SK-N-MC (cell line): ENCODE measurements around the gene KAT6B.

Experiments used
- DNase-seq: peaks from one replicate; pipeline ENCODE4 v3.0.0-alpha.2; 2011; ENCODE audit warnings: low read depth, low spot score
- H3K27ac ChIP-seq: fragments of 200-600 bp; sonication (generic); 2 replicates; pipeline ENCODE4 v1.5.1; 2016; ENCODE audit warnings: mixed run types
- H3K36me3 ChIP-seq: fragments of 200-600 bp; sonication (generic); 2 replicates; pipeline ENCODE4 v1.6.1; 2017; ENCODE audit warnings: antibody characterized with exemption, low read length, mixed read lengths; ENCODE audit not compliant: insufficient read depth
- H3K4me3 ChIP-seq: fragments of 200-600 bp; sonication (generic); 2 replicates; pipeline ENCODE4 v1.5.1; 2016
- H3K9ac ChIP-seq: fragments of 200-600 bp; sonication (generic); 2 replicates; pipeline ENCODE4 v1.8.0; 2017; ENCODE audit warnings: mixed run types, mixed read lengths; ENCODE audit not compliant: insufficient read length
- H3K9me3 ChIP-seq: fragments of 200-600 bp; sonication (generic); 2 replicates; pipeline ENCODE4 v1.6.1; 2017; ENCODE audit warnings: low read depth, mild to moderate bottlenecking, antibody characterized with exemption, low read length, moderate library complexity, mixed read lengths
- EZH2 ChIP-seq: fragments of 200-600 bp; sonication (generic); IDR thresholded peaks from one replicate; pipeline ENCODE4 v1.6.1; 2017; ENCODE audit warnings: antibody characterized with exemption
- FOXP2 ChIP-seq: optimal IDR thresholded peaks from 2 replicates; pipeline ENCODE3; 2011; ENCODE audit warnings: mild to moderate bottlenecking, moderate library complexity; ENCODE audit not compliant: insufficient read depth; ENCODE audit errors: extremely low read length, control extremely low read depth
- POLR2AphosphoS5 ChIP-seq: IDR thresholded peaks from 2 replicates; pipeline ENCODE4 v1.6.1; 2012; ENCODE audit warnings: mild to moderate bottlenecking, low read depth, low read length, borderline replicate concordance

Gene KAT6B

GRCh38 chr10:74794531-74794930 lies 31.9 kb upstream of the KAT6B start:
- TF ChIP-seq FOXP2, result no peak
- TF ChIP-seq POLR2AphosphoS5, result no peak
- no peak for TF ChIP-seq EZH2
- no peak overlapping the region for H3K27ac ChIP-seq
- no peaks in the 10 kb centered on the region for H3K9me3 ChIP-seq
- H3K4me3 ChIP-seq, result no peak overlapping the region
- no peak overlapping the region for H3K9ac ChIP-seq
- DNase-seq, result no peak
- H3K36me3 ChIP-seq, result no peaks in the 10 kb centered on the region

GRCh38 chr10:74797550-74797949 lies 28.9 kb upstream of the KAT6B start:
- no peak for DNase-seq
- TF ChIP-seq EZH2, result no peak
- no peak for TF ChIP-seq FOXP2
- no peak for TF ChIP-seq POLR2AphosphoS5

DNA sequence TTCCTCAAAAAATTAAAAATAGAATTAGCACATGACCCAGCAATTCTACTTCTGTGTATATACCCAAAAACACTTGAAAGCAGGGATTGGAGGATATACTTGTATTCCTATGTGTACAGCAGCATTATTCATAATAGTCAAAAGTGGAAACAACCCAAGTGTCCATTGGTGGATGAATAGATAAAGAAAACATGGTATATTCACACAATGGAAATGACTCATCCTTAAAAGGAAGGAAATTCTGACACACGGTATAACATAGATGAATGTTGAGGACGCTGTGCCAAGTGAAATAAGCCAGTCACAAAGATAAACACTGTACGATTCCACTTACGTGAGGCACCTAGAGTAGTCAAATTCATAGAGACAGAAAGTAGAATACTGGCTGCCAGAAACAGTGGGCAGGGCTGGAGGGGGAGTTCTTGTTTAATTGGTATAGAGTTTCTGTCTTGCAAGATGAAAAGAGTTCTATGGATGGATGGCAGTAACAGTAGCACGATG lies 26.6 kb upstream of the KAT6B start:
- no peak overlapping the region for H3K9ac ChIP-seq
- DNase-seq, result no peak

More at GRCh38 chr10:74797550-74797949, 28.9 kb upstream of the KAT6B start:
- Histone ChIP-seq H3K36me3 (no peaks in the 10 kb centered on the region), H3K9ac (no peak overlapping the region), H3K9me3 (no peaks in the 10 kb centered on the region), H3K4me3 (no peak overlapping the region), H3K27ac (no peak overlapping the region)

DNA sequence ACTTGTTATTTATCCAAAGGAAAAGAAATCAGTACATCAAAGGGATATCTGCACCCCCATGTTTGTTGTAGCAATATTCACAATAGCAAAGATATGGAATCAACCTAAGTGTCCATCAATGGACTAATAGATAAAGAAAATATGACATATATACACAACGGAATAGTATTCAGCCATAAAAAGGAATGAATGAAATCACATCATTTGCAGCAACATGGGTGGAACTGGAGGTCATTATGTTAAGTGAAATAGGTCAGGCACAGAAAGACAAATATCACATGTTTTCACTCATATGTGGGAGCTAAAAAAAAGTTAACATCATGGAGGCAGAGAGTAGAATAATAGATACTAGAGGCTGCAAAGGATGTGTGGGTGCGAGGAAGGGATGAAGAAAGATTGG lies 25.0 kb upstream of the KAT6B start:
- TF ChIP-seq POLR2AphosphoS5, result no peak
- TF ChIP-seq FOXP2, result no peak
- TF ChIP-seq EZH2, result no peak
- no peak overlapping the region for H3K27ac ChIP-seq

More for the DNA sequence above, 26.6 kb upstream of the KAT6B start:
- Histone ChIP-seq H3K4me3 (no peak overlapping the region), H3K9me3 (no peaks in the 10 kb centered on the region), H3K27ac (no peak overlapping the region), H3K36me3 (no peaks in the 10 kb centered on the region)
- TF ChIP-seq EZH2 (no peak), POLR2AphosphoS5 (no peak), FOXP2 (no peak)

GRCh38 chr10:74808501-74808900 lies 17.9 kb upstream of the KAT6B start:
- Histone ChIP-seq H3K36me3 (no peaks in the 10 kb centered on the region), H3K9ac (no peak overlapping the region), H3K27ac (no peak overlapping the region), H3K4me3 (no peak overlapping the region), H3K9me3 (no peaks in the 10 kb centered on the region)
- no peak for DNase-seq
- TF ChIP-seq POLR2AphosphoS5 (no peak), FOXP2 (no peak), EZH2 (no peak)

More for the DNA sequence above, 25.0 kb upstream of the KAT6B start:
- no peak overlapping the region for H3K4me3 ChIP-seq
- no peak for DNase-seq
- no peaks in the 10 kb centered on the region for H3K9me3 ChIP-seq
- no peak overlapping the region for H3K9ac ChIP-seq
- no peaks in the 10 kb centered on the region for H3K36me3 ChIP-seq

DNA sequence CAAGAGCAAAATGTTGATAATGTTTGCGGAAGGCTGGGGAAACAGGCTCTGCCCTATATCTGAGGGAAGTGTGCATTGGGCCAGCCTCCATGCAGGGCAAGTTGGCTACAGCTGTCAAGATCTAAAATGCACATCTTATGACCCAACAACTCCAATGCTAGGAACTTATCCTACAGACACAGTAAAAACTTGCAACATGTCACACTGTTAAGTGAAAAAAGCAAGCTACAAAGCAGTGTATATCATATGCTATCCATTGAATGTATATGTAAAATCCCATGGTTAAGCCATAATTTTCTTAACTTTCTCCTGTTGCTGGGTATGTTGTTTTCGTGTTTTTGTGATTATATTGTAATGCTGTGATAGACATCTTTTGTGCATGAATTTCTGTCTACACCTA lies 16.3 kb upstream of the KAT6B start:
- DNase-seq, result no peak
- H3K9me3 ChIP-seq, result no peaks in the 10 kb centered on the region
- no peak overlapping the region for H3K9ac ChIP-seq
- H3K4me3 ChIP-seq, result no peak overlapping the region
- H3K36me3 ChIP-seq, result no peaks in the 10 kb centered on the region
- H3K27ac ChIP-seq, result no peak overlapping the region
- TF ChIP-seq POLR2AphosphoS5 (no peak), EZH2 (no peak), FOXP2 (no peak)

DNA sequence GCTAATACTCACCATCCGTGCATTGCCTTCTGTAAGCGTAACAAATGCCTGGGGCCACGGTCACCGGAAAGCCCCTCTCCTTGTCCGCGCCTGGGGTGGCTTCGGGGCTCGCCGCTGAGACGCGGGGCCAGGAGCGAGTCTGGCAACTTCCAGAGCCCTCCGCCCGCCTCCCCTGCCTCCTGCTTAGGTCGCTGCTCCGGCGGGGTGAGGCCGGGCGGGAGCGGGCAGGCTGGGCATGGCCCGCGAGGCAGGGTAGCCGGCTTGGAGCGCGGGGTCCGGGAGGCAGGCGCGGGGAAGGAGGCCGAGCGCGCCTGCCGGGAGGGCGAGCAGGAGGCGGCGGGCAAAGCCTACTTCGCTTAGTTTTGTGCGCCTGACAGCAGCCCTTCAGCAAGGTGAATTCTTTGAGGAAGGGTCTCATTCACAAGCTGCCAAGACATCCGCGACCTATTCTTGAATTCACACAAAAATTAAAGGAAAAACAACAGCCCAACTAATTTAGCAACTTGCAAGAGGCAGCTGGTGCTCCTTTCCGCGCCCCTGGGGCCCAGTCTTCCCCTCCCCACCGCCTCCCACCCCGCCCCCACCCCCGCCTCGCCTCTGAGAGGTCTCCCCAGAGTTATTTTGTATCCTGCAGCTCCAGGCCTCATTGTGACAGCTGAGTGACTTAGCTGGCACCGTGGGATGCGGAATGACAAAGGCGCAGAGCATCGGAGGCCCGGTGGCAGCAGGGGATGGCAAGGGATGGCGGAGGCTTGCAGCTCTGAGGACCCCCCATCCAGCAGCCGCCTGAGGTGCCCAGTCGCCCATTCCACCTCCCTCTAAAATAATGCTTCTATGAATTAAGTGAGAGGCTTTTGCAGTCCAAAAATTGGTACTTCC lies 12.8 kb upstream of the KAT6B start:
- no peaks in the 10 kb centered on the region for H3K9me3 ChIP-seq
- no peak overlapping the region for H3K4me3 ChIP-seq
- no peak overlapping the region for H3K27ac ChIP-seq
- H3K9ac ChIP-seq, result no peak overlapping the region
- no peaks in the 10 kb centered on the region for H3K36me3 ChIP-seq
- TF ChIP-seq POLR2AphosphoS5 (no peak), EZH2 (no peak), FOXP2 (no peak)
- DNase-seq, result no peak

- no peak overlapping the region for H3K4me3 ChIP-seq
- no peak for TF ChIP-seq EZH2
- TF ChIP-seq POLR2AphosphoS5, result no peak
- no peak for TF ChIP-seq FOXP2
- no peaks in the 10 kb centered on the region for H3K9me3 ChIP-seq
- H3K36me3 ChIP-seq, result no peaks in the 10 kb centered on the region
- H3K9ac ChIP-seq, result no peak overlapping the region
- H3K27ac ChIP-seq, result no peak overlapping the region
- DNase-seq, result no peak
These were observed 11.6 kb upstream of the KAT6B start for GRCh38 chr10:74814797-74815196.
